GM21786 (cell line): ENCODE measurements around the gene FLT1.

Source experiments
- ATAC-seq: cut with Tn5 transposase; IDR thresholded peaks from one replicate; pipeline ENCODE4 v1.9.1; 2021; ENCODE audit not compliant: unreplicated experiment

The FLT1 gene

DNA sequence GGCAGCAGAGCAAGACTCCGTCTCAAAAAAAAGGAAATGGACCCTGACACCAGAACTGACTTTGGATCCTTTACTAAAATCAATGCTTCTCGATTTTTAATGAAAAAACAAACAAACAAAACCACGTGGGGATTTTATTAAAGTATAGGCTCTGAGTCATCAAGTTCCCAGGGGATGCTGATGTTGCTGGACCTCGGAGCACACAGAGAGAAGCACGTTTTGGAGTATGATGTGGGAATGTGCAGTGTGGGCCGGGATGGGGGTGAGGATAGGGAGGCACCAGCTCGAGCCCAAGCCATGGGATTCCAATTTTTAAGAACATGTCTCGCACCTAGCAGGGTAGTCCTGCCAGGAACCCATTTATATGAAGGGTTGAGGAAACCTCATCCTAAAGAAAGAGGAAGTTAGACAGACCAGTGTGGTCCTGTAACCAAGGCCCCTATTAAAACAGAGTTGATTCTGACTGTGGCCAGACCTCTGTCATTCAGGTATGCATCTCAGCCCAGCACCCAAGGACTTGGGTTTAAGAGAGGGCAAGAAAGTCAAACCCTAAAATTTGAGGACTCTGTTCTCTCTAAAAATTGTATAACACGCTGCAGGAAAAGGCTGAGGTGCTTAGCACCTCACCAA, 6.4 kb downstream of the FLT1 start:
- no peak for ATAC-seq

DNA sequence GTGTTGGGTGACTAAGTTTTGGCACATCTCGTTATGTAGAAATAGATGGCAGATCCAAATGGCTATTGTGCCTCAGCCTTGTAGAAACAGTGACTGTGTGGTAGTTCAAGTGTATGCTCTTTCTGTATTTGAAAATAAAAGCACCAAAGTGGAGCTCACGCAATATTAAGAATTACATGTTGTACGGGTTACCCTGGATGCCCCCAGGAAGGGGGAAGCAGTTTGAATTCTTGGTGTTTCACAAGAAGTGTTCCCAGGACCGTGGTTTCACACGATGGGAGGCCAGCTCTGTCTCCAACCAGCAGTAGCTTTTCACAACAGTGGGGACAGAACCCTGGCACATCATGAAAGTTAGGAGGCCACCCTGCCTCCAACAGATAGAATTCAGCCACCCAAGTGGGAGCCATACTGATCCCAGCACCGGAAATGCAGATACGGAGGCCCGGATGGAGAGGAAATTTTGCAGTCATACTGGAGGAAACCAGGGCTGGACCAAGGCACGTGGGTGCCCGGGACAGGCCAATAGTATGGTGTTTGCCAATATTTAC, 8.9 kb downstream of the FLT1 start:
- ATAC-seq: no peak

DNA sequence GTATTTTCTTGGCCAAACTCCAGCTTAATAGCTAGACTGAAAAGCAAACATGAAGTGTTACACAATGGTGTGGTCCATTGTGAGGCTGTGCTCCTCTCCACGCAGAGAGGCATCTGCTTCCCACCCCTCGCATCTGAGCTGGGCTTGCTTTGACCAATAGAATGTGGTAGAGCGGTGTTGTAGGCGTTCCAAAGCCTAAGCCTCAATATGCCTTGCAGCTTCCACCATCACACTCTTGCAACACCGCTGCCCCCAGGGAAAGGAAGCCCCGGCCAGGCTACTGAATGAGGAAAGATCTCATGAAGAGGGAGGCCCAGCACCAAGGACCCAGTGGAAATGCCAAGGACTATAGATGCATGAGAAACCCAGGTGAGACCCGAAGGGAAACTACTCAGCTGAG, 9.4 kb downstream of the FLT1 start:
- no peak for ATAC-seq

DNA sequence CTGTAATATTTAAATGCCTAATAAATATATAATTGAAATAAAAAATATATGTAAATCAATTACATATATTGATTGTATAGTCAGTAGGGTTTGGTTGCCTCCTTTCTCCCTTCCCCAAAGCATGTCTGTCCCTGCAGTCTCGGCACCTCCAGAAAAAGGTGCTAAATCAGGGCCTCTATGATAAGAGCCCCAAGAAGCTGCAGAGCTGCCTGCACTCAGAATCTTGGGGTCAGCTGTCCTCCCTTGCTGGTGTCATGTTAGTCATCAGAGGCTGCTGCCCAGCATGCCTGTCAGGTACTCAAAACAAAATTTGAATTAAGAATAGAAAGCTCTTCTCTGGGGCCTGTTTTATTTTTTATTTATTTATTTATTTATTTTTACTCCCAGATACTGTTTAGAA, 9.8 kb downstream of the FLT1 start:
- no peak for ATAC-seq

DNA sequence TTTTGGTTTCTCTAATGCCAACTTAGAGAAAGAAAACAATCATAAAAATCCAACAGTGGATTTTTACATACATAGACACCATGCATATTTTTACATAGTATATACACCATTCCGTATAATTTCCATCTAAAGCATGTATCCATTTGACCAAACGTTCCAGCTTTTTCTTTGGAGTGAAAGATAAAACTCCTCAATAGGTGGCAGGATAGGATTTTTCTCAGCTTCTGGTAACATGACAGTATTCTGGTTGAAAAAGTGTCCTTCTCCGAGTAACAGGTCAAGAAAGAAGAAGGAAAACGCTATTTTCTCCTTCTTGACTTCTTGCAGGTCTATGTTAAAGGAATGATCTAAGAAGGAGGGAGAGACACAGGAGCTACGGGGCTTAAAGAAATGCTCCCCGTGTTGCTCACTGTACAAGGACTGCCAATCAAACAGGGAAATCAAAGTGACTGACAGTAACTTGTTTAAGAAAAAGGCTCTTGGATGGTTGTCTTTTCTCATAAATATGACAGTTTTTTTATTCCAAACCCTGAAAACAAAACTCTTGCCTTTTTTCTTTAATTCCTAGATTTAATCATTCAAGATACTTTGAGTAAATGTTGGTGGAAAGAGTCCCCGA, 11.5 kb downstream of the FLT1 start:
- no peak for ATAC-seq

DNA sequence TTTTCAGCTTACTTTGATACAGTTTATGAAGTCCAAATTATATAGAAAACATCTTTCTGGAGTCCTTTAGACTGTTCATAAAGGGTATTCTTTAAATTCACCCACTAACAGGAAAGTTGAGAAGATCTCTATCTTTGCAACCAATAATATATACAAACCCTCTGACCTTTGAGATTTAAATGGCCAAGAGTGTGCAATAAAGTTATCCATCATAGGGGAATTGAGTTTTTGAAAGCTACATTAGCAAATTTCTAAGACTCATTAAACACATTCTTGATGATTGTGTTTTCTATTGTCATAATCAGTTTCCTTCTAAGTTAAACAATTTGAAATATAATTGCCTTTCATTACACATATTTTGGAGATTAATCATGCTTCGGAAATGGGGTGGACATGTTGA, 15.9 kb downstream of the FLT1 start:
- no peak for ATAC-seq

DNA sequence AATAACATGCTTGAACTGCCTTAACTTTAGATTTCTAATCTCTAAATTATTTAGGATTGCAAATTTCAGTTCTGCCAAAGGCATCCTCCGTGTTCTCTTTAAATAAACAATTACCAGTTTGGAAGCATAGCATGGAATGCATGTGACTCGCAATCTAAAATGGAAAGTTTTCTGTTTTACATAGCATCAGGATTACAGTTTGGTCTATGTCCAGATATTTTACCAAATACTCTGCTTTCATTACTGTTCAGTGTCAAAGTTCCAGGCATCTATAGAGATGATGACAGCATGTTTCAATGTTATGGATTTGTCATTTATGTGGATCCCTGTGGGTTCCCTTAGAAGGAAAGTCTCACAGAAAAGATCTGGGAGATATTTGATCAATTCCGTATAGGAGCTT, 16.8 kb downstream of the FLT1 start:
- ATAC-seq: no peak

DNA sequence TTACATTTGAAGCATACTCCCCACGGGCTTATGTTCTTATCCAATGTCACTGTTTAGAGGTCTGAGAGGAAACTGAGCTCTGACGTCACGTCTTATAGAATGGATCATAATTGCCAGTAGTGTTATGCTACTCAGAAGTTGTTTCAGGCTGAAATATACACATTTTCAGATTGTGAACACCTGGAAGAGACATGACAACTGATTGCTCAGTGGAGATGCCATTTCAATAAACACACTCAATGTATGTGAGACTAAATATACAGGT, 17.3 kb downstream of the FLT1 start:
- ATAC-seq: no peak

DNA sequence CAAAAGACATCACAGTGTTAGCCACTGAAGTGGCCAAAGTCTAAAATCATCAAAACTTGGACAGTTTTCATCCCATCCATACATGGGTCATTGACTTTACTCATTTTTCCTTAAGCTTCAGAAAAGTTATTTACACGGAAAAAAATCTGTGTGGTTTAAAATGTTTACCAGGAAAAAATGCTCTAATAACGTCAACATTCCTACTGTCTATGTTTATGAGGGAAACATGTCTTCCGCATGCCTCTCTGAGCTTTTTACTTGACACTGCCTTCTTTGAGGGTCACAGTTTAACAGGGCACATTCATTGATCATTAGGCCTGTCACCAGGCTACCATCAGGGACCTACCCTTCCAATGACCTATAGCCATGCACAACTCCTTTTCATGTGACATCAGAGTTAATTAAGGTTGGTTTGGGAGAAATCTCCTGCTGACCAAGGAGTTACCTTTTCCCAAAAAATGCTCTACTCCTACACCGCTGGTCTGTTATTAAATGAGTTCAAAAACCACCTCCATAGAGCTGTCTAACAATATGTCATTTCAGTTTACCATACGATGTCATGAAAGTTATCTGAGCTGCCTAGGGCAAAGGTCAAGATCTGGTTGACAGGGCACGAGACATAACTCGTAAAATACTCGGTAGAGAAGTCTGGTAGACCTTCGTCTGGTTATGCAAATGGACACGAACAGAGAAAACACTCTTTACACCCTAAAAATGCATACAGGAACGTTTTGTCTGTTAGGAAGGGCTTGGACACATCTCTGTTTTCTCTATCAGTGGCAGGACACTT, 17.8 kb downstream of the FLT1 start:
- no peak for ATAC-seq

DNA sequence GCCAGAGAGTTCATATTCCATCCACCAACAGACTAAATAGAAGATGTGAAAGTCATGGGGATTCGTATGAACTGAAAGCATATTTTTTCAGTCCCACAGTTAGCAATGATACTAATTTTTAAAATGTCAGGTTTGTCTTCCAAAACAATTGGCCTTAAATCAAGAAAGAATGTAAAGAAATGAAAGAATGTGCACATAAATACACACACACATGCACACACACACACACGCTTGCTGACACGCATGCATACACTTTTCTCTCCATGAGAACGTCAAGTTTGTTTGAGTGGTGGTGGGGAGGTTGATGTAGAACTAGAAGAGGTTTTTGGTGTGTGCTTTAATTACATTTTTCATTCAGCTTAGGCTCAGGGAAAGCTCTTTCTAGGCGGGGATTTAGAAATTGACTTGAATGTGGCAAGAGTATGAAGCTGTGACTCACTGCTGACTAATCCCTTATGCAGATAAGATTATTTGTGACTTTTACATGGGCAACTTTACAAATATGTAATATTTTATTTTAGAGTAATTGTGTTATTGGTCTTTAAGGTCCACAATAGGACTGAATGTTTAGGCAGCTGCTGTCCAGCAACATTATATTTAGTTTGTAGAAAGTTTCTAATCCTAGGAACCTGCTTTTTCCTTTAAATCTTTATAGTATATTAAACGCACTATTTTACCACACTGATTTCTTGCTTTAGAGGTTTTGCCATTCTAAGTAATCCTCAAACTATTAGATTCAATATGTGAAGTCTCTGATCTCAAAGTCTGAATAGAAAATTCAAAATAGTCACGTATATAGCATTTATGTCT, 18.8 kb downstream of the FLT1 start:
- no peak for ATAC-seq

DNA sequence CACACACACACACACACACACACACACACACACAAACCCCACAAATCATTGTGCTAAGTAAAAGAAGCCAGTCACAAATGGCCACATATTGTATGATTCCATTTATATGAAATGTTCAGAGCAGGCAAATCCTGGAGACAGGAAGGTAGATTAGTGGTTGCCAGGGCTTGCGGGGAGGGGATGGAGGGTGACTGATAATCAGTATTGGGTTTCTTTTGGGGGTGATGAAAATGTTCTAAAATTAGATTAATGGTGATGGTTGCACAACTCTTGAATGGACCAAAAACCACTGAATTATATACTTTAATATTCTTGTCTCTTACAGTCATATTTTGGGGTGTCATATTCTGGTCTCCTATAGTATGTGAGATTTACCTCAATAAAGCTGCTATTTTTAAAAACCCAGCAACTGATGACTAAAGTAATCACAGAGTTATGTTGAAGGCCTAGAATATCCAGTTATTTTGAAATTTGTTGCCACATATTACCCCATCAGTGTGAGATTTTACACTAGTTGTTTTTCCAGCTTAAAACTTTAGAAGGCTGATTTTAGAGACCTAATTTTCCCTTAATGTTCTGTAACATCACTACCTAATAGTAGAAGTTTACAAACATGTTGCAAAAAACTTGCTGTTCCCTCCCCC, 20.3 kb downstream of the FLT1 start:
- no peak for ATAC-seq

DNA sequence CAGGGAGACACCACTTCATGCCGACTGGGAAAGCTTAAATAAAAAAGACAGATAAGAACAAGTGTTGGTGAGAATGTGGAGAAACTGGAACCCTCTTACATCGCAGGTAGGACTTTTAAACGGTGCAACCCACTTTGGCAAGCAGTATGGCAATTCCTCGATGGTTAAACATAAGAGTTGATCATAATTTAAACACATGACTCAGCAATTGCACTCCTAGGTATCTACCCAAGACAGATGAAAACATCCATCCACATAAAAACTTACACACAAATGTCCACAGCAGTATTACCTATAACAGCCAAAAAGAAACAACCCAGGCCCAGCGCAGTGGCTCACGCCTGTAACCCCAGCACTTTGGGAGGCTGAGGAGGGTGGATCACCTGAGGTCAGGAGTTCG, 21.9 kb downstream of the FLT1 start:
- ATAC-seq: no peak

DNA sequence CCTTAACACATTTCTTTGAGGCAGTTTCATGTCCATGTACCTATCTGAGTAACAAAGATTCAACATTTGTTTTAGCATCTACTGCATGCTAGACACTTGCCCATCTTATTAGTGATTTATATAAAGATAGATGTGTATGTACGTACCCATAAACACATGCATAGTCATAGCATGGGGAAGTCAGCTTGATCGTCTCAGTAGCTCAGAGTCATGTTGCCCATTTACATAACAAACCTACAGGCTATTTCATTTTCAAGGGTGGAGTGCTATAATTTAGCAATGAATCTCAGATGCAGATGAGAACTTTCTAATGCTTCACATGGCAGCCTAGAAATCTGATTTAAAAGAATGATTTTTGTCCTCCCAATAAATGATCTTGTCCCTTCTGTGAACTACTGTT, 23.5 kb downstream of the FLT1 start:
- no peak for ATAC-seq

DNA sequence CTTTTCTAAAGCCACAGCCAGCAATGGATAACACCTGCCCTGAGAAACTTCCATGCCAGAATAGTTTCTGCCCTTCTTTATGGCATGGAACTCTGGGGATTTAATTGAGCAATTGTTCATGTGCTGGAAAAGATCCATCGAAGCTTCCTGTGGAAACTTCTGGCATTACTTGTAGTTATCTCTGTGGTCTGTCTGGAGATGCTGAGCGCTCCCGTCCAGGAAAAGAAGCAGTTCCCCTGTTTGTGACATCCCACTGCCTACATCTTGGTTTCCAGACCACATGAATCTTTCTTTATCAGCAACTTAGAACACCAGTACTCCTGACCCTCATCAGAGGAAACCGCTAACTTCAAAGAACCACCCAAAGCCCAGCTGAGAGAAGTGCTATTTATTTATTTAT, 24.6 kb downstream of the FLT1 start:
- ATAC-seq: no peak

DNA sequence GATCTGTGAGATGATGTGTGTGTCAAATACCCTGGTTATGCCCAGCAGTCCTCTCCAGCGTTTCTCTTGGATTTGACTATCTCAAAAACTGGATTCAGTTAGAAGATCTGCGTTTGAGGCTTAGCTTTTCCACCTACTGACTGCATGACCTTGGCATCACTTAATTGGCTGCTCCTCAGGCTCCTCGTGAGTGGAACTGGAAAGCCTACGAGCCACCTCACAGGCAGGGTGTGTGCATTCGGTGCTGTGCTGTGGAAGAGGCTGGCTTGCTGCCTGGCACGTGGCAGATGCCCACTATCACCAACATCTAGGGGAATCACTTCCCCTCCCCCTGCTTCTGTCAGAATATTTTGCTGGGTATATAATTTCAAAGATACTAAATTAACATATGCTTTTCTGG, 25.6 kb downstream of the FLT1 start:
- no peak for ATAC-seq

DNA sequence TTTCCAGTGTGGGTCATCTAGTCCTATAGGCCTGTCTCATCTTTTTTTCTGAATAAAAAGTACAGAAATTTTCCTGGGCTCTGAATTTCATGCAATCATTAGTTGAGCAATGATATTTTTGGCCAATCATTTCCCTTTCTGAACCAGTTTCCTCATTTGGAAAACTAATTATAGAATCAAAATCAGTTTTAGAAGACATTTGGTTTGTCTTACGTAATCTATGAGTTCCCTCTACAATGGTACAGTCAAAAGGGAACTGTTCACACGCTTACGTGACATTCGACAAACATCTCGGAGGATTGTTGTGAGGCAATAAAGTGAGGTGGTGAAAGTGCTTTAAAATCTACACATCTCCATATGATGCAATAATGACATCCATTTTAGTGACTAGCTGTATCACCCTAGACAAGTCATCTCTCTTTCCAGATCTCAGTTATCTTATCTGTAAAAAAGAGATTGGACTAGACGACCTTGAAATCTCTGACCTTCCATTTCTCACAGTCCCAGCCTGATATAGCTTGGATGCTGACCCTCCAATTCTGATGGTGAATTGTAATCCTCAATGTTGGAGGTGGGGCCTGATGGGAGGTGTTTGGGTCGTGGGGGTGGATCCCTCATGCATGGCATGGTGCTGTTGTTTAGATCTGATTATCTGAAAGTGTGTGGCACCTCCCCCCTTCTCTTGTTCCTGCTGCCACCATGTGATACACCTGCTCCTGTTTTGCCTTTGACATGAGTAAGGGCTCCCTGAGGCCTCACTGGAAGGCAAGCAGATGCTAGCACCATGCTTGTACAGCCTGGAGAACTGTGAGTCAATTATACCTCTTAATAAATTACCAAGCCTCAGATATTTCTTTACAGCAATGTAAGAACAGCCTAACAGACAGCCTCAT, 26.7 kb downstream of the FLT1 start:
- no peak for ATAC-seq

DNA sequence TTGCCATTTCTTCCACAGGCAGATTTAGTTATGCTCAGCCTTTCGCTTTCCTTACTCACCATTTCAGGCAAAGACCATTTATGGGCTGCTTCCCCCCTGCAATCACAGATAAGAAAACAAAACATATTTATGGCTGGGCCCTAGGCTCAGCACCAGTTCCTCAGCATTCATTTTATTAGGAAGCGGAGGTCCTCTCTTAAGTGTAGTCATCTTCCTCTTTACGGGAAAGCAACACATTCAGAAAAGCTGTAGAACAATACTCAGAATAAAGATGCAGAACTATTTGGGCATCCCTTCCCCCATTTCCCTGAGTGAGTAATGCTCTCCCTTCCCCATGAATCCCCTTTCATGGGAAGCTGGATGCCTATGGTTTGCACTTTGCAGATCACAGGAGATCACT, 27.9 kb downstream of the FLT1 start:
- no peak for ATAC-seq

DNA sequence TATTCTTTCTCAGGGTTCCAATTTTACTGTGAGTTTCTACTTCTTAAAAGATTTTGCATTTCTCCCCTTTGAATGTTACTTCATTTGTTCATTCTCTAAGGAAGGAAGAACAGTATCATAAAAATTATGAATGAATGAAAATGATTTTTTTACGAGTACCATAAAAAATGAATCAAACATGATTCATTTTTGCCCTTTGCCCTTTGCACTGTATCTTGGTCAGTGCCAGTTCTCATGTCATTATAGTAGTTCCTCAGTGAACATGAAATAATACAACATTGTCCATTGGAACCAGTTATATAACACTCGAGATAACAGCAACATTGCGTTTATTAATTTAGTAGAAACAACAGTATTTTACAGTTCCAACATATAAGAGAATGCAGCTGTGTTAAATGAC, 28.8 kb downstream of the FLT1 start:
- ATAC-seq: no peak

DNA sequence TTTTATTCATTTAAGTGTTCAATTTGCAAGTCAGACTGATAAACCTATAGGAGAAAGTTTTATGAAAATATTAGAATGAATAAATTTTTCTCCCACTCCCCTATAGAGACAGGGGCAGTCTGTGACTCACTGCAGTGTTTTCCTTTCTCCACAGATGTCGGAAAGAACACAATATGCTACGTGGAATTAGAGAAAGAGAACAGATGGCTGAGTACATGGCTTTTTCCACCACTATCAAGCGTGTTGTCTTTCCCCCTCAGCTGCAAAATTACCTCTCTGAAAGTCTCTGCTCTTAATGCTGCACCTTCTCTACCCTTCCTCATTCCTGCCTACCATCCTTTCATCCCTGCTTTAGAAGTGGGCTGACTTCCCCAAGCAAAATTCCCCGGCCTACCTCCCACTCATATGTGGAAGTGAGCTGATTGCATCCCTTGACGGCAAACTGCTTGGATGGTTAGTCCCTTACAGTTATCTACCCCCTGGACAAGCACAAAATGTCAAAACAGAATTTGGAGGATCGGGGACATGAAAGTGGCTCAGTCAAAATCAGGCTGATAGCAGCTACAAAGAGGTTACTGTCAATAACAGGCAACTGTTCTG, 30.0 kb downstream of the FLT1 start:
- ATAC-seq: no peak

DNA sequence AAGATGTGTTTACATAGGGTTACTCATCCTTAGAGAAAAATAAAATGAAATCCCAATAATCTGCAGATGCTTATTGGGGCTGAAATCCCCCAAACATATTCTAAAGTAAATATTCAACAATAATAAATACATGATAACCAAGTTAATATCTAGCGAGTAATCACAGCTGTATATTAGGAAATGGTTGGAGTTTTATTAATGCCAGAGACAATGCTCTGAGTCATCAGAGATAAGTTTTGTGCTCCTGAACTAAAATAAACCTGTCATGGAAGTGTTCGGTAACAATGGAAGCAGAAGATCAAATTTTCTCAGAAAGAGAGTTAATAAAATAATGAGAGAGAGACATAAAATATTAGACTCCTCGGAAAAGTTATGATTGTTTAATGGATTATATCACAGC, 31.4 kb downstream of the FLT1 start:
- ATAC-seq: no peak
